NB4 (cell line): ENCODE measurements around the gene ZNF554.

Experiments used
- DNase-seq: peaks from one replicate; pipeline ENCODE4 v3.0.0; 2010; ENCODE audit warnings: low read depth
- H3K4me3 ChIP-seq: one replicate; pipeline ENCODE4 v1.5.1; 2011; ENCODE audit warnings: mild to moderate bottlenecking, low read depth, low read length, moderate library complexity
- CTCF ChIP-seq: IDR thresholded peaks from one replicate; pipeline ENCODE4 v1.5.1; 2012; ENCODE audit warnings: low read depth, low read length
- MAX ChIP-seq: IDR thresholded peaks from 2 replicates; pipeline ENCODE4 v1.6.1; 2011; ENCODE audit warnings: low read depth, low read length
- MYC ChIP-seq: IDR thresholded peaks from 2 replicates; pipeline ENCODE4 v1.6.1; 2011; ENCODE audit warnings: low read depth, low read length
- POLR2A ChIP-seq: IDR thresholded peaks from 2 replicates; pipeline ENCODE4 v1.6.1; 2011; ENCODE audit warnings: mild to moderate bottlenecking; ENCODE audit not compliant: insufficient read length; ENCODE audit errors: extremely low read depth

The ZNF554 gene

GRCh38 chr19:2845107-2845506 is 25.4 kb downstream of the ZNF554 start:
- H3K4me3 ChIP-seq = no peak overlapping the region
- no peak for DNase-seq
- TF ChIP-seq MAX (no peak), MYC (no peak), CTCF (no peak), POLR2A (no peak)

DNA sequence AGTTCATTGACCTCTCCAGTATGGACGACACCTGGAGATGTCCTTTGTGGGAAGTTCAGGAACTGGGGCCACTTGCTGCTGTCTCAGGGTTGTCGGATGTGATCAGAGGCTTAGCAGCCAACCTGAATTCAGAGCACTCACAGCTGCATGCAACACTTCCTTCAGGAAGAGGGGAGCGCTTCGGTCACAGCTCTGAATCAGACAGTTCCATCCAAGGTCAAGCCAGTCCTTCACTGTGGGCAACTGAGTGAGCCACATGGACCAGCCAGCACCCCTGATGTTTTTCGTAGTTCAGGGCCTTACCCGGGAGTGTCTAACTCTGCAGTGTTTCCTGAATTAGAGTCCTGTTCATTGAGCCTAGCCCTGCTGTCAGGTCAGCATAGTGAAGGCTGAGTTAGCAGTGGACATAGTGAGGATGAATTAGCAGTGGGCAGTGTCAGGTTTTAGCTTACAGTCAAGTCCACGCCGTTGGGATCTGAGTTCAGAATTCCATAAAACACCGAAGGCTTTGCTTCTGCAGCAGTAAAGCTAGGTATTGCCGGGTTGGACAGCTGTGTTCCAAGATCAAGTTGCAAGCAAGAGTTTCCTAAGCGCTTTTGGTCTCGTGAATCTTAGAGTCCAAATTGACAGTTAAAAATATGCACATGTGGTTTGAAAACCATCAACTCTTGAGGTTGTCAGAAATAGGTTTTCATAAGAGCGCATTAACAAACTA is 26.7 kb downstream of the ZNF554 start:
- H3K4me3 ChIP-seq = no peak overlapping the region
- DNase-seq = no peak
- no peak for TF ChIP-seq MAX
- TF ChIP-seq POLR2A = no peak
- no peak for TF ChIP-seq CTCF
- TF ChIP-seq MYC = no peak

GRCh38 chr19:2847507-2847906 is 27.8 kb downstream of the ZNF554 start:
- TF ChIP-seq MAX (no peak), MYC (no peak), CTCF (no peak), POLR2A (no peak)
- no peak overlapping the region for H3K4me3 ChIP-seq
- DNase-seq = no peak

- no peak for DNase-seq
- H3K4me3 ChIP-seq = no peak overlapping the region
- TF ChIP-seq CTCF (no peak), MAX (no peak), MYC (no peak), POLR2A (no peak)
Measured at GRCh38 chr19:2848616-2849015, 28.9 kb downstream of the ZNF554 start.

- no peak overlapping the region for H3K4me3 ChIP-seq
- DNase-seq = no peak
- TF ChIP-seq MAX (no peak), POLR2A (no peak), MYC (no peak), CTCF (no peak)
Measured at GRCh38 chr19:2850256-2850925, 30.7 kb downstream of the ZNF554 start.
